Ishikawa (cell line): ENCODE measurements around the gene RALGPS1.

Experiments
- CEBPB ChIP-seq: IDR thresholded peaks from 2 replicates; pipeline ENCODE4 v1.6.1; 2012
- CREB1 ChIP-seq: IDR thresholded peaks from 2 replicates; pipeline ENCODE4 v1.6.1; 2012; ENCODE audit warnings: low read depth
- EGR1 ChIP-seq: IDR thresholded peaks from 2 replicates; pipeline ENCODE4 v1.6.1; 2012
- EP300 ChIP-seq: IDR thresholded peaks from 2 replicates; pipeline ENCODE4 v1.6.1; 2012; ENCODE audit warnings: borderline replicate concordance
- FOXM1 ChIP-seq: IDR thresholded peaks from 2 replicates; pipeline ENCODE4 v1.6.1; 2012; ENCODE audit warnings: low read depth, borderline replicate concordance
- MAX ChIP-seq: IDR thresholded peaks from 2 replicates; pipeline ENCODE4 v1.6.1; 2012
- NFIC ChIP-seq: IDR thresholded peaks from 2 replicates; pipeline ENCODE4 v1.6.1; 2012
- RAD21 ChIP-seq: IDR thresholded peaks from 2 replicates; pipeline ENCODE4 v1.6.1; 2012; ENCODE audit warnings: low read depth
- REST ChIP-seq: IDR thresholded peaks from 2 replicates; pipeline ENCODE4 v1.6.1; 2012; ENCODE audit warnings: low read depth, mild to moderate bottlenecking
- TAF1 ChIP-seq: IDR thresholded peaks from 2 replicates; pipeline ENCODE4 v1.6.1; 2012; ENCODE audit warnings: low read depth, mild to moderate bottlenecking
- TCF12 ChIP-seq: IDR thresholded peaks from 2 replicates; pipeline ENCODE4 v1.6.1; 2012; ENCODE audit warnings: low read depth
- TEAD4 ChIP-seq: IDR thresholded peaks from 2 replicates; pipeline ENCODE4 v1.6.1; 2012
- USF1 ChIP-seq: IDR thresholded peaks from 2 replicates; pipeline ENCODE4 v1.6.1; 2012
- YY1 ChIP-seq: IDR thresholded peaks from 2 replicates; pipeline ENCODE4 v1.6.1; 2012; ENCODE audit warnings: low read depth
- ZBTB7A ChIP-seq: IDR thresholded peaks from 2 replicates; pipeline ENCODE4 v1.6.1; 2012; ENCODE audit warnings: low read depth

RALGPS1 gene

GRCh38 chr9:127142291-127142690 lies 227.7 kb downstream of the RALGPS1 start:
- TF ChIP-seq NFIC: no peak
- TF ChIP-seq YY1: no peak
- no peak for TF ChIP-seq EP300
- TF ChIP-seq EGR1: no peak
- TF ChIP-seq MAX: no peak
- TF ChIP-seq REST: no peak
- no peak for TF ChIP-seq TAF1
- no peak for TF ChIP-seq CREB1
- no peak for TF ChIP-seq RAD21
- TF ChIP-seq FOXM1: no peak
- TF ChIP-seq ZBTB7A: no peak
- TF ChIP-seq TCF12: no peak
- no peak for TF ChIP-seq TEAD4
- TF ChIP-seq USF1: no peak
- TF ChIP-seq CEBPB: no peak

GRCh38 chr9:127142931-127143464 lies 228.4 kb downstream of the RALGPS1 start:
- TF ChIP-seq CREB1 (no peak), YY1 (no peak)

GRCh38 chr9:127143920-127144465 lies 229.4 kb downstream of the RALGPS1 start:
- TF ChIP-seq REST (no peak), TEAD4 (no peak), USF1 (no peak), CREB1 (no peak), EP300 (no peak)

GRCh38 chr9:127144670-127145445 lies 230.3 kb downstream of the RALGPS1 start:
- TF ChIP-seq RAD21 (no peak), EP300 (no peak), ZBTB7A (no peak), CEBPB (no peak), TAF1 (no peak), USF1 (no peak), REST (no peak), TEAD4 (no peak), FOXM1 (no peak), EGR1 (no peak), YY1 (no peak), MAX (no peak), TCF12 (no peak), NFIC (no peak), CREB1 (no peak)
